Right lobe of liver (tissue), 6 donors: ENCODE data around the gene APOBEC3G. TPM values are rescaled to one million over a fixed set of nuclear protein-coding genes. Genes with fewer than 3 reads are reported as not detected.

ENCODE experiments used
- ATAC-seq, 4 donors: fragments of 200-7000 bp; cut with Tn5 transposase; one replicate each; pipeline ENCODE4 v1.9.1; 2020; ENCODE audit warnings: mild to moderate bottlenecking in 4 of 4, moderate library complexity in 4 of 4
- DNase-seq, 3 donors: peaks; one replicate each; pipeline ENCODE4 v3.0.0-alpha.2; 2020
- H3K27ac ChIP-seq, 3 donors: fragments of 200-600 bp; one replicate each; pipeline ENCODE4 v1.8.0; 2022
- H3K27me3 ChIP-seq, 2 donors: fragments of 200-600 bp; one replicate each; pipeline ENCODE4 v1.8.0; 2022
- H3K36me3 ChIP-seq, 4 donors: fragments of 200-600 bp; sonication (generic) in 1 of 4; one replicate each; pipeline versions ENCODE4 v1.5.1 to v1.8.0; 2017 to 2022; ENCODE audit warnings: control low read depth in 1 of 4
- H3K4me1 ChIP-seq, 4 donors: fragments of 200-600 bp; sonication (generic) in 1 of 4; one replicate each; pipeline versions ENCODE4 v1.5.1 to v1.8.0; 2017 to 2022; ENCODE audit warnings: control low read depth in 1 of 4
- H3K4me3 ChIP-seq, 3 donors: fragments of 200-600 bp; one replicate each; pipeline ENCODE4 v1.8.0; 2022
- H3K9me3 ChIP-seq, 4 donors: fragments of 200-600 bp; sonication (generic) in 1 of 4; one replicate each; pipeline versions ENCODE4 v1.5.1 to v1.8.0; 2017 to 2022; ENCODE audit warnings: control low read depth in 1 of 4
- CTCF ChIP-seq, 4 donors: fragments of 200-600 bp in 3 of 4; fragments of 450-650 bp in 1 of 4; IDR thresholded peaks; one replicate each; pipeline versions ENCODE4 v1.5.1 to v1.8.0; 2016 to 2022; ENCODE audit warnings: antibody characterized with exemption in 4 of 4, mild to moderate bottlenecking in 2 of 4
- POLR2A ChIP-seq: fragments of 450-650 bp; IDR thresholded peaks from one replicate; pipeline ENCODE4 v1.6.1; 2017; ENCODE audit warnings: antibody characterized with exemption, mild to moderate bottlenecking
- WGBS: methylation state at CpG from one replicate; pipeline ENCODE4 v1.1.6; 2018; ENCODE audit warnings: low coverage, low lambda C conversion rate; ENCODE audit not compliant: insufficient coverage; ENCODE audit errors: missing lambda C conversion rate; 5-methylcytosine and 5-hydroxymethylcytosine counted together
- intact Hi-C, 2 donors: fragments of 100-400 bp; cut with DNase I; formaldehyde crosslinking; loops; one replicate each; pipeline versions ENCODE4 v1.11.2 to v1.14.1; 2022
- total RNA-seq, 6 experiments: library from RNA; depleted of rRNA in 2 of 6; stranded (reverse); fragments of >200 nt in 2 of 6; fragmentation: NEBNext Ultra II Directional in 3 of 6; extraction: Animal tissue kit (Norgen Biotek cat#: 25700) in 3 of 6; gene quantifications; one replicate each; pipeline versions ENCODE4 v1.1.0 to v1.2.4, GENCODE V29; 2016 to 2023
- donor health status: DM: no; HTN: yes; CAD: no.
- donor health status: DM: no; HTN: no; CAD: no.
- donor health status: DM: no; HTN: no; CAD: no.
- donor health status: DM: no; HTN: yes; CAD: no.
- donor health status: DM: no; HTN: yes; CAD: no.

Gene APOBEC3G
- total RNA-seq, 6 experiments from 2014 or later: 0.42 to 3.0 (median 2.0) TPM

GRCh38 chr22:39084666-39085065 is 7.6 kb downstream of the APOBEC3G start:
- TF ChIP-seq CTCF (IDR thresholded peaks at IDR 0.05) (no peak), POLR2A (no peak)
- no peak for ATAC-seq

GRCh38 chr22:39087098-39087497 is 10.0 kb downstream of the APOBEC3G start:
- TF ChIP-seq CTCF (IDR thresholded peaks at IDR 0.05) (no peak), POLR2A (no peak)
- Histone ChIP-seq H3K4me1 (no peaks in the 10 kb centered on the region), H3K4me3 (no peak overlapping the region), H3K27ac (no peak overlapping the region), H3K9me3 (no peaks in the 10 kb centered on the region), H3K27me3 (no peaks in the 10 kb centered on the region), H3K36me3 (no peaks in the 10 kb centered on the region)
- 93% methylated on average over 3 of the region's 6 CpGs for WGBS
- no peak for ATAC-seq
- DNase-seq: no peak
- intact Hi-C loops: no loop called here

More at GRCh38 chr22:39084666-39085065, 7.6 kb downstream of the APOBEC3G start:
- Histone ChIP-seq H3K27ac (no peak overlapping the region), H3K4me1 (no peaks in the 10 kb centered on the region), H3K4me3 (no peak overlapping the region), H3K36me3 (no peaks in the 10 kb centered on the region), H3K9me3 (no peaks in the 10 kb centered on the region), H3K27me3 (no peaks in the 10 kb centered on the region)
- intact Hi-C loops: no loop called here
- no peak for DNase-seq
- WGBS: 100% methylated on average over 1 of the region's 8 CpGs

- intact Hi-C loops: no loop called here
- no peaks in the 10 kb centered on the region for H3K4me1 ChIP-seq
These were observed 11.0 kb downstream of the APOBEC3G start for GRCh38 chr22:39087881-39088684.

GRCh38 chr22:39088685-39089032 is 11.6 kb downstream of the APOBEC3G start:
- WGBS: 80% methylated on average over 2 of the region's 5 CpGs
- no peaks in the 10 kb centered on the region for H3K36me3 ChIP-seq
- ATAC-seq (no peak), DNase-seq (no peak)
- no peaks in the 10 kb centered on the region for H3K4me1 ChIP-seq
- TF ChIP-seq CTCF (IDR thresholded peaks at IDR 0.05) (no peak), POLR2A (no peak)
- no peak overlapping the region for H3K27ac ChIP-seq
- no peaks in the 10 kb centered on the region for H3K9me3 ChIP-seq
- H3K4me3 ChIP-seq: no peak overlapping the region
- H3K27me3 ChIP-seq: no peaks in the 10 kb centered on the region
- intact Hi-C loops: no loop called here

More at GRCh38 chr22:39087881-39088684, 11.0 kb downstream of the APOBEC3G start:
- TF ChIP-seq CTCF (IDR thresholded peaks at IDR 0.05) (no peak), POLR2A (no peak)
- no peak for DNase-seq
- Histone ChIP-seq H3K4me3 (no peak overlapping the region), H3K9me3 (no peaks in the 10 kb centered on the region), H3K27ac (no peak overlapping the region), H3K36me3 (no peaks in the 10 kb centered on the region), H3K27me3 (no peaks in the 10 kb centered on the region)
- peak in 2 of 4 donors; percentile 11 to 13 for ATAC-seq
- 74% methylated on average over 4 of the region's 18 CpGs for WGBS
